Measurements from ENCODE around the gene MAP3K3.
A peak's percentile ranks its signal among the peaks of the same experiment; 100 is the strongest.

Gene MAP3K3

DNA sequence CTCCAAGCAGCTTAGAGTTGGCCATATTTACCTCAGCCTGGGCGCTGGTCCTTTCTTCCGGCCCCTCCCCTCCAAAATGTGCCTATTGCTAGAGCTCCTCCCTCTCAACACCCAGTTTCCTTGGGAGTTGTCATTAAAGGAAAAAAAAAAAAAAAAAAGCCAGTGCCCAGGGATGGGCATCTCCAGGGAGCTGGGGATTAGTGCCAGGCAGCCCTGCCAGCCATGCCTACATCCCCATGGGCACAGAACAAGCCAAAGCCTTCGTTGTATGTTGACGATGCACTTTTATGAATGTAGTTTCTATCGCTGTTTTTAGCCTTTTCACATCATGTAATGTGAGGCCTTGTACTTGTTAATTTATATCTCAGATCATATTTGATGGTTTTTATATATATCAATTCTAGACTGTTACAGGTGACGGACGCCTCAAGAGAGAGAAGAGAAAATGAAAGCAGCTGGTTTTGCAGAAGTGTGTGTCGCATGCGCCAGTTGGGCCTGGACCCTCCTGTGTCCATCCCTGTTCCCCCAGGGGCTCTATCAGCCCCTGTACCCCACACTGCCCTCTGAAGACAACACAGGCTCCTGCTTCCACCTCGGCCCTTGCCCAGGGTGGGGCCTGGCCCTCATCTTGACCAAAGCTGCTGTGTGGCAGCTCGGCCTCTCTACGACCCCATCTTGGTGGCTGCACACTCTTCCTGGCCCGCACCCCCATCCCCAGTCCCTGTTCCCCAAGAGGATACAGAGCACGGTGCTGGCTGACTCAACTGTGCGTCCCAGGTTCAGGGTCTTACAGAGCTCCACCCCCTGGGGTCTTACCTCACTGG, 72.9 kb downstream of the MAP3K3 start:
- no peak for DNase-seq

GRCh38 chr17:63695889-63696288, 73.7 kb downstream of the MAP3K3 start:
- DNase-seq = no peak

DNA sequence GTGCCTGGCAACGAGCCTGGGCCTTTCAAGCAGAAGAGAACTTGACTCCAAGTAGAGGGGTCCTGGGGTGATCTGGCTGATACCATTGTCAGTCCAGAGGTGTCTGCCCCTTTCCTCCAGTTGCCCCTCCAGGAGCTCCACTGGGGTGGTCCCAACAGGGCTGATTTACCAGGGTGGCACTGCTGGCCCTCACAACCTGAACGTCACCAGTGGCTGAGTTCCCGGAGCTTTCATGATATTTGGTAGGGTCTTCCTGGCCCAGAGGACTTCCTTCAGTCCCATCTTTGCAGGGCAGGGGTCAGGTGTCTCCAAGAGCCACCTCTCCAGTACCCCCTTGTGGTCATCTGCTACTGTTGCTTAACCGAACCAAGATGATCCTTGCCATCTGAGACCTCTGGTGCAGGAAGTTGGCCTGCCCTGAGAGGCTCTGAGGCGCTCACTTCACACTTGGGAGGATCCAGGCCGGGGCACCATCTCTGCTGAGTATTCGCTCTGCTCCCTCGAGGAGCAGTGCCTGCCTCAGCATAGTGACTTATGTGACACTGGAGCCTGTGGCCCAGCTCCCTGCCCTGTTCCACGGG, 74.3 kb downstream of the MAP3K3 start:
- DNase-seq = peak; percentile 40

- DNase-seq = peak; percentile 81
Measured at GRCh38 chr17:63697341-63698286, 75.4 kb downstream of the MAP3K3 start.

GRCh38 chr17:63698381-63698885, 76.2 kb downstream of the MAP3K3 start:
- peak; percentile 42 for DNase-seq

- DNase-seq = peak; percentile 74
Measured at GRCh38 chr17:63698886-63699637, 76.8 kb downstream of the MAP3K3 start.

- peak; percentile 70 for DNase-seq
Measured at GRCh38 chr17:63699638-63700527, 77.7 kb downstream of the MAP3K3 start, which contains the start of gene LIMD2. Gene LIMD2 (minus strand): TSS chr17:63700125. CDS start chr17:63699298, 827 bp downstream.

GRCh38 chr17:63700528-63701455, 78.6 kb downstream of the MAP3K3 start:
- DNase-seq = peak; percentile 51

DNA sequence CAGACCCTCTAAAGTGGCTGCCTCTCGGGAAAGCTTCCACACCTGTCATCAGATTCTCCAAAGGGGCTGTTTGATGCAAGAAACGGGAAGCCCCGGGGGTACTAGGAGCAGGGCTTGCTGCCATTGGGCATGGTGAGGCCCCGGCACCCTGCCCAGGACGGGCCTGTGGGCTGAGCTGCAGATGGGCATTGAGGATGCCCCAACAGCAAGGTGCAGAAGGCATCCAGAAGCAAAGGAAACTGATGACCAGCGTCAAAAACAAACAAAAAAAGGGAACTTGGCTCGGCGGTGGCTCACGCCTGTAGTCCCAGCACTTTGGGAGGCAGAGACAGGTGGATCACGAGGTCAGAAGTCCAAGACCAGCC, 79.2 kb downstream of the MAP3K3 start:
- DNase-seq = no peak

DNA sequence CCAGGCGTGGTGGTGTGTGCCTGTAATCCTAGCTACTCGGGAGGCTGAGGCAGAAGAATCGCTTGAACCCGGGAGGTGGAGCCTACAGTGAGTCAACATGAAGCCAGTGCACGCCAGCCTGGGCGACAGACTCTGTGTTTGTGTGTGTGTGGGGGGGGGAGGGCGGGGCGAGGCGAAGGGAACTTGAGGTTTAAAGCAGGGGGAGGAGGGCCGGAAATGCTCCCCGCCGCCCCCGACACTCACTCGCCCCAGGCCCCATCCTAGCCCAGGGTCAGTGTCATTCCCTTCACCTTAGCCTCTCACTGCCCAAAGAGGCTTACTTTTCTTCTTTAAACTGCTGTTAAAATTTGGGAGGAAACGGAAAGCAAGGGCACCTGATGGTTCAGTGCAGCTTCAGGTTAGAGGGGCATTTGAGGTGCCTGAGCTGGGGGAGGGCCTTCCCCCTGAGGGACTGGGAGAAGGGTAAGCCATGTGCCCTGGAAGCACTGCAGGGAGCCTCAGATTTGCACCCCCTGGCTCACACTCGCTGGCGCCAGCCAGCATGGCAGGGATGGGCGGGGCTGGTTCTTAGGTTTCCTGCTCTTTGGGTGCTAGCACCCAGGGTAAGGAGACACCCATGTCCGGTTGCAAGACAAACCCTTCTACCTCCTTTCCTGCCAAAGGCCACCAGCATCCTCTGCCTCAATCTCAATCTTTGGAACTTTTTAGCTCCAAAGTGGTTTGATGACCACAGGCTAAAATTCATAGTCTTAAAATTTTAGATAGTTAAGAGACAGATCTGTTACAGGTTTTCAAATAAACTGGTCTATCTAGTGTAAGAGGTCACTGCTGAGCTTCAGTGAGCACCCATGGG, 79.9 kb downstream of the MAP3K3 start:
- DNase-seq = peak; percentile 84

GRCh38 chr17:63702721-63703015, 80.5 kb downstream of the MAP3K3 start:
- DNase-seq = no peak

DNA sequence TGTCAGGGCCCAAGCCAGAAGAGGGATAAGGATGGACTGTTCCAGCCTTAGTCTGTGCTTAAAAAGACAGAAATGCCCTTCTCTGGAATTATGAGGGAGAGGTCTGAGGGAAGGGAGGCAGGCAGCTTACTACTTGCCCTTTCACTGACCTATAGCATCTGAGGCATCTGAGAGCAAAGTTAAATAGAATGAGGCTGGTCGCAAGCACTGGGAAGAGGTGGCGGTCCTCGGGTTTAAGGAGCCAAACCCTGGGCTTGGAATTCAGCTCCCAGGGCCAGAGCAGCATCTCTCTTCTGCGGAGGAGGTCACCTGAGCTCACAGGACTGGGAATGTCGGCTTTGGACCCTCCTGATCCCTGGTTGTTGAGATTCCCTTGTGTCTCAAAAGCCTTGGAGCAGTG, 80.8 kb downstream of the MAP3K3 start:
- DNase-seq = no peak

GRCh38 chr17:63703556-63704258, 81.5 kb downstream of the MAP3K3 start:
- no peak for DNase-seq

GRCh38 chr17:63704259-63704576, 82.0 kb downstream of the MAP3K3 start:
- DNase-seq = no peak

DNA sequence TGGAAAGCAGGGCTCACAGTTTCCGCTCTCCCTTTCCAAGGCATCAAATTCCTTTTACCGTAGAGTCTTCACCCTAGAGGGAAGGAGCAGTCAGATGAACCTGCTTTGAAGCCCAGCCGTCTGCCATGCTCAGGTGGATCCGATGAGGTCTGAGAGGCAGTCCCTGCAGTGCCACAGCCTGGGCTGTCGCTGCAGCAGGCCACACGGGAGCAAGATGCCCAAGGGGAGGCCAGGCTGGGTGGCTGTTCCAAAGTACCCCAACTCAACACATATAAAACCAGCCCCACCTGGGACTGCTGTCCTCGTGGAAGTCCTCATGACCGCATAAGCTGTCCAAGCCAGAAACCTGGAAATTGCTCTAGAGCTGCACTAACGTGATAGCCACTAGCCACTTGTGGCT, 82.6 kb downstream of the MAP3K3 start:
- DNase-seq = no peak

- no peak for DNase-seq
Measured at GRCh38 chr17:63705657-63706056, 83.4 kb downstream of the MAP3K3 start.

- no peak for DNase-seq
Measured at GRCh38 chr17:63706336-63707082, 84.3 kb downstream of the MAP3K3 start.

- no peak for DNase-seq
Measured at GRCh38 chr17:63707151-63707550, 84.9 kb downstream of the MAP3K3 start.

Measured in stimulated activated CD4-positive, alpha-beta T cell treated with anti-CD3 and anti-CD28 coated beads, Interleukin-1b, Interleukin-23, amount 100 ng/mL, for 48 hours (primary cell).